22Rv1 (cell line): ENCODE results near the gene ARHGAP26.

Experiments used
- ZFX ChIP-seq: fragments of 450-650 bp; IDR thresholded peaks from 2 replicates; pipeline ENCODE4 v1.6.1; 2017; ENCODE audit warnings: antibody characterized with exemption, borderline replicate concordance
- TF ChIP-seq, protein P1 (sequence below): fragments of 450-650 bp; IDR thresholded peaks from 2 replicates; pipeline ENCODE4 v1.5.1; 2017; ENCODE audit warnings: mild to moderate bottlenecking

DNA sequence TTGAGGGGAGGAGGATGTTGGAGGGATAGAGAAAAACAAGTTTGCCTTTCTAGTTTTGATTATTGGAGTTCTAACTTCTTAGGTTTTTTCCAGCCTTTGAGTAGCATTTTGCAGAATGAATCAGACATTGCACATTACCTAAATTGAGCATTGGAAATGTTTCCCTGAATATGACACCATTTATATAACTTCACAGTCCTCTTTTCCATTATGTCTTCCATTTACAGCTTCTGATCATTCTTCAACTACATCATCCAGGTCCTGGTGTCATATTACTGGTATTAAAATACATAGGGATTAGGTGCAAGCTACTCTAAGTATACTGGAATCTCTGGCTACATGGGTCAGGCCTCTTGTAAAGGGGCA lies 286.1 kb downstream of the ARHGAP26 start:
- TF ChIP-seq, protein P1, sequence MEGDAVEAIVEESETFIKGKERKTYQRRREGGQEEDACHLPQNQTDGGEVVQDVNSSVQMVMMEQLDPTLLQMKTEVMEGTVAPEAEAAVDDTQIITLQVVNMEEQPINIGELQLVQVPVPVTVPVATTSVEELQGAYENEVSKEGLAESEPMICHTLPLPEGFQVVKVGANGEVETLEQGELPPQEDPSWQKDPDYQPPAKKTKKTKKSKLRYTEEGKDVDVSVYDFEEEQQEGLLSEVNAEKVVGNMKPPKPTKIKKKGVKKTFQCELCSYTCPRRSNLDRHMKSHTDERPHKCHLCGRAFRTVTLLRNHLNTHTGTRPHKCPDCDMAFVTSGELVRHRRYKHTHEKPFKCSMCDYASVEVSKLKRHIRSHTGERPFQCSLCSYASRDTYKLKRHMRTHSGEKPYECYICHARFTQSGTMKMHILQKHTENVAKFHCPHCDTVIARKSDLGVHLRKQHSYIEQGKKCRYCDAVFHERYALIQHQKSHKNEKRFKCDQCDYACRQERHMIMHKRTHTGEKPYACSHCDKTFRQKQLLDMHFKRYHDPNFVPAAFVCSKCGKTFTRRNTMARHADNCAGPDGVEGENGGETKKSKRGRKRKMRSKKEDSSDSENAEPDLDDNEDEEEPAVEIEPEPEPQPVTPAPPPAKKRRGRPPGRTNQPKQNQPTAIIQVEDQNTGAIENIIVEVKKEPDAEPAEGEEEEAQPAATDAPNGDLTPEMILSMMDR = no peak
- TF ChIP-seq ZFX = no peak
